Ishikawa (cell line): ENCODE data around the gene MAP3K13.

ENCODE experiments used
- CEBPB ChIP-seq: IDR thresholded peaks from 2 replicates; pipeline ENCODE4 v1.6.1; 2012
- FOXM1 ChIP-seq: IDR thresholded peaks from 2 replicates; pipeline ENCODE4 v1.6.1; 2012; ENCODE audit warnings: low read depth, borderline replicate concordance
- RAD21 ChIP-seq: IDR thresholded peaks from 2 replicates; pipeline ENCODE4 v1.6.1; 2012; ENCODE audit warnings: low read depth
- YY1 ChIP-seq: IDR thresholded peaks from 2 replicates; pipeline ENCODE4 v1.6.1; 2012; ENCODE audit warnings: low read depth
- ZBTB7A ChIP-seq: IDR thresholded peaks from 2 replicates; pipeline ENCODE4 v1.6.1; 2012; ENCODE audit warnings: low read depth
- TF ChIP-seq, protein P1 (sequence below): IDR thresholded peaks from 2 replicates; pipeline ENCODE4 v1.6.1; 2012; ENCODE audit warnings: low read depth, mild to moderate bottlenecking
- TF ChIP-seq, protein P2 (sequence below): IDR thresholded peaks from 2 replicates; pipeline ENCODE4 v1.6.1; 2012

DNA sequence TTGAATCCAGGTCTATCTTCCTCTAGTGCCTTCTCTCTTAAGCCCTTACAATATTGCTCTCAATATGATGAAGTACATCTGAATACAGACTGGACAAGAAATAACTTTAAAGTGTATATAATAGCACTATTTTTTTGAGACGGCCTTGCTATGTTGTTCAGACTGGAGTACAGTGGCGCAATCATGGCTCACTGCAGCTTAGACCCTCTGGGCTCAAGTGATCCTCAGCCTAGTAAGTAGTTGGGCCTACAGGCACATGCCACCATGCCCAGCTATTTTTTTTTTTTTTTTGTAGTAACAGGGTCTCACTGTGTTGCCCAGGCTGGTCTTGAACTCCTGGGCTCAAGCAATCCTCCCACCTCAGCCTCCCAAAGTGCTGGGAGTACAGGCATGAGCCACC lies 53.6 kb downstream of the MAP3K13 start:
- TF ChIP-seq, protein P1, sequence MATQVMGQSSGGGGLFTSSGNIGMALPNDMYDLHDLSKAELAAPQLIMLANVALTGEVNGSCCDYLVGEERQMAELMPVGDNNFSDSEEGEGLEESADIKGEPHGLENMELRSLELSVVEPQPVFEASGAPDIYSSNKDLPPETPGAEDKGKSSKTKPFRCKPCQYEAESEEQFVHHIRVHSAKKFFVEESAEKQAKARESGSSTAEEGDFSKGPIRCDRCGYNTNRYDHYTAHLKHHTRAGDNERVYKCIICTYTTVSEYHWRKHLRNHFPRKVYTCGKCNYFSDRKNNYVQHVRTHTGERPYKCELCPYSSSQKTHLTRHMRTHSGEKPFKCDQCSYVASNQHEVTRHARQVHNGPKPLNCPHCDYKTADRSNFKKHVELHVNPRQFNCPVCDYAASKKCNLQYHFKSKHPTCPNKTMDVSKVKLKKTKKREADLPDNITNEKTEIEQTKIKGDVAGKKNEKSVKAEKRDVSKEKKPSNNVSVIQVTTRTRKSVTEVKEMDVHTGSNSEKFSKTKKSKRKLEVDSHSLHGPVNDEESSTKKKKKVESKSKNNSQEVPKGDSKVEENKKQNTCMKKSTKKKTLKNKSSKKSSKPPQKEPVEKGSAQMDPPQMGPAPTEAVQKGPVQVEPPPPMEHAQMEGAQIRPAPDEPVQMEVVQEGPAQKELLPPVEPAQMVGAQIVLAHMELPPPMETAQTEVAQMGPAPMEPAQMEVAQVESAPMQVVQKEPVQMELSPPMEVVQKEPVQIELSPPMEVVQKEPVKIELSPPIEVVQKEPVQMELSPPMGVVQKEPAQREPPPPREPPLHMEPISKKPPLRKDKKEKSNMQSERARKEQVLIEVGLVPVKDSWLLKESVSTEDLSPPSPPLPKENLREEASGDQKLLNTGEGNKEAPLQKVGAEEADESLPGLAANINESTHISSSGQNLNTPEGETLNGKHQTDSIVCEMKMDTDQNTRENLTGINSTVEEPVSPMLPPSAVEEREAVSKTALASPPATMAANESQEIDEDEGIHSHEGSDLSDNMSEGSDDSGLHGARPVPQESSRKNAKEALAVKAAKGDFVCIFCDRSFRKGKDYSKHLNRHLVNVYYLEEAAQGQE, result no peak
- TF ChIP-seq CEBPB (no peak), RAD21 (no peak), FOXM1 (no peak), YY1 (no peak), ZBTB7A (no peak)
- TF ChIP-seq, protein P2, sequence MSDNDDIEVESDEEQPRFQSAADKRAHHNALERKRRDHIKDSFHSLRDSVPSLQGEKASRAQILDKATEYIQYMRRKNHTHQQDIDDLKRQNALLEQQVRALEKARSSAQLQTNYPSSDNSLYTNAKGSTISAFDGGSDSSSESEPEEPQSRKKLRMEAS, result no peak
